Dermis blood vessel endothelial cell (primary cell): ENCODE measurements around the gene TOR1B. TPM values are rescaled to one million over a fixed set of nuclear protein-coding genes. Genes with fewer than 3 reads are reported as not detected.

Experiments
- DNase-seq: peaks from one replicate; pipeline ENCODE4 v3.0.0; 2010
- total RNA-seq: library from RNA; depleted of rRNA; stranded (reverse); fragments of >200 nt; gene quantifications from 2 replicates; pipeline ENCODE4 v1.2.3, GENCODE V29; 2014

Gene TOR1B
- total RNA-seq, 1 donor from 2014 or later = 33.5 TPM

GRCh38 chr9:129849901-129850300, 46.9 kb downstream of the TOR1B start:
- no peak for DNase-seq

GRCh38 chr9:129850821-129851550, 48.0 kb downstream of the TOR1B start:
- no peak for DNase-seq

- DNase-seq = no peak
Observed at GRCh38 chr9:129851821-129852220, 48.8 kb downstream of the TOR1B start.

GRCh38 chr9:129852579-129852978, 49.6 kb downstream of the TOR1B start:
- no peak for DNase-seq

- DNase-seq = no peak
Observed at GRCh38 chr9:129853614-129854013, 50.6 kb downstream of the TOR1B start.

- no peak for DNase-seq
Observed at GRCh38 chr9:129854588-129855110, 51.7 kb downstream of the TOR1B start.

GRCh38 chr9:129857207-129857606, 54.2 kb downstream of the TOR1B start:
- no peak for DNase-seq

GRCh38 chr9:129858167-129858962, 55.4 kb downstream of the TOR1B start:
- no peak for DNase-seq

Other genes with a start within 250 kb of the TOR1B start
- not detected in 2 replicates for gene C9orf50, start 182.1 kb upstream of the TOR1B start, total RNA-seq
- 15.7 and 20.1 TPM in 2 replicates for gene NTMT1, start 177.0 kb upstream of the TOR1B start, total RNA-seq
- gene ASB6, start 161.0 kb upstream of the TOR1B start, total RNA-seq = 17.9 and 21.5 TPM in 2 replicates
- 0.56 and 1.2 TPM in 2 replicates for gene PRRX2, start 137.5 kb upstream of the TOR1B start, total RNA-seq
- 0.47 and 0.51 TPM in 2 replicates for gene PTGES, start 50.1 kb upstream of the TOR1B start, total RNA-seq
- 38.0 and 38.8 TPM in 2 replicates for gene TOR1A, start 21.0 kb downstream of the TOR1B start, total RNA-seq
- 37.4 and 49.5 TPM in 2 replicates for gene C9orf78, start 32.1 kb downstream of the TOR1B start, total RNA-seq
- gene USP20, start 32.3 kb downstream of the TOR1B start, total RNA-seq = 8.7 and 11.2 TPM in 2 replicates
- 49.5 and 82.3 TPM in 2 replicates for gene FNBP1, start 240.0 kb downstream of the TOR1B start, total RNA-seq